Heart right ventricle (tissue), 16 donors: ENCODE data around the gene KREMEN2. TPM values are rescaled to one million over a fixed set of nuclear protein-coding genes. Genes with fewer than 3 reads are reported as not detected.
A peak's percentile ranks its signal among the peaks of the same experiment; 100 is the strongest.

Source experiments
- ATAC-seq, 8 donors: fragments of 200-7000 bp; cut with Tn5 transposase; one replicate each; pipeline ENCODE4 v1.9.1; 2020; ENCODE audit warnings: mild to moderate bottlenecking in 8 of 8, moderate library complexity in 8 of 8, moderate number of reproducible peaks in 1 of 8
- DNase-seq, 2 donors: peaks; one replicate each; pipeline ENCODE4 v3.0.0-alpha.2; 2020
- H3K27ac ChIP-seq, 10 donors: fragments of 200-600 bp; sonication (generic) in 2 of 10; one replicate each; pipeline versions ENCODE4 v1.5.0 to v1.8.0; 2020 to 2022; ENCODE audit warnings: mild to moderate bottlenecking in 3 of 10
- H3K27me3 ChIP-seq, 7 donors: fragments of 200-600 bp; one replicate each; pipeline ENCODE4 v1.8.0; 2021 to 2022; ENCODE audit warnings: mild to moderate bottlenecking in 2 of 7
- H3K36me3 ChIP-seq, 9 donors: fragments of 200-600 bp; sonication (generic) in 1 of 9; one replicate each; pipeline versions ENCODE4 v1.5.0 to v1.8.0; 2020 to 2022; ENCODE audit warnings: mild to moderate bottlenecking in 2 of 9
- H3K4me1 ChIP-seq, 9 donors: fragments of 200-600 bp; sonication (generic) in 1 of 9; one replicate each; pipeline versions ENCODE4 v1.5.0 to v1.8.0; 2020 to 2022; ENCODE audit warnings: mild to moderate bottlenecking in 4 of 9
- H3K4me3 ChIP-seq, 10 donors: fragments of 200-600 bp; sonication (generic) in 2 of 10; one replicate each; pipeline versions ENCODE4 v1.5.0 to v1.8.0; 2020 to 2022; ENCODE audit warnings: mild to moderate bottlenecking in 7 of 10, moderate library complexity in 2 of 10
- H3K9me3 ChIP-seq, 11 donors: fragments of 200-600 bp in 10 of 11; sonication (generic) in 2 of 11; one replicate each; pipeline versions ENCODE4 v1.5.0 to v1.8.0; 2013 to 2022; ENCODE audit warnings: mild to moderate bottlenecking in 2 of 11, control low read depth in 1 of 11, moderate library complexity in 1 of 11
- CTCF ChIP-seq, 9 donors: fragments of 200-600 bp; sonication (generic) in 2 of 9; IDR thresholded peaks; one replicate each; pipeline versions ENCODE4 v1.5.0 to v1.8.0; 2021 to 2022; ENCODE audit warnings: antibody characterized with exemption in 9 of 9, mild to moderate bottlenecking in 5 of 9, moderate library complexity in 1 of 9
- WGBS, 2 donors: extraction: QIAGEN DNeasy Blood & Tissue Kit; methylation state at CpG; one replicate each; pipeline ENCODE4 v1.1.7; 2013; ENCODE audit warnings: inconsistent platforms in 1 of 2; 5-methylcytosine and 5-hydroxymethylcytosine counted together
- intact Hi-C, 10 donors: fragments of 100-400 bp; cut with DNase I; formaldehyde crosslinking; loops; one replicate each; pipeline versions ENCODE4 v1.11.1 to v1.14.2; 2022
- polyA plus RNA-seq, 2 donors: library from polyadenylated mRNA; stranded (reverse); fragments of 200-250 nt; gene quantifications; one replicate each; pipeline ENCODE4 v1.2.3, GENCODE V29; 2013
- total RNA-seq, 10 donors: library from RNA; stranded (reverse); fragmentation: NEBNext Ultra II Directional in 3 of 10; extraction: Animal tissue kit (Norgen Biotek cat#: 25700) in 3 of 10; gene quantifications; one replicate each; pipeline versions ENCODE4 v1.2.1 to v1.2.4, GENCODE V29; 2021 to 2023
- donor health status: Arrhythmogenic right ventricular cardiomyopathy.
- donor health status: ischemic (EF 13 %, LVEDD 7.1; RV severe dilation, severe dysfunction).
- donor health status: healthy with polysubstance abuse.
- donor health status: DM: no; HTN: yes; CAD: no.
- donor health status: DM: no; HTN: no; CAD: no.
- donor health status: ischemic (EF 25% LVEDD 6.9; RV normal size, moderate dysfunction).
- donor health status: ischemic (EF 25% LVEDD 5.7; RV mildly dilated, moderate dysfunction).
- donor health status: healthy.
- donor health status: DM: yes; HTN: yes; CAD: no.
- donor health status: Ischemic cardiomyopathy.
- donor health status: ischemic (EF 35%, LVEDD 5.7; RV mildly dilated, moderate dysfunction).
- donor health status: nonischemic (EF 11% LVEDD 7.7; RV severe dilation, severe dysfunction).
- donor health status: DM: yes; HTN: yes; CAD: no.
- donor health status: PGD.
- donor health status: ischemic (EF 29% LVEDD 5.4; RV normal size, mild dysfunction).
- donor health status: nonischemic (EF 23%, LVEDD 6.1; RV moderate dilation, normal function).

KREMEN2 gene
- total and polyA plus RNA-seq, 12 donors: not detected

DNA sequence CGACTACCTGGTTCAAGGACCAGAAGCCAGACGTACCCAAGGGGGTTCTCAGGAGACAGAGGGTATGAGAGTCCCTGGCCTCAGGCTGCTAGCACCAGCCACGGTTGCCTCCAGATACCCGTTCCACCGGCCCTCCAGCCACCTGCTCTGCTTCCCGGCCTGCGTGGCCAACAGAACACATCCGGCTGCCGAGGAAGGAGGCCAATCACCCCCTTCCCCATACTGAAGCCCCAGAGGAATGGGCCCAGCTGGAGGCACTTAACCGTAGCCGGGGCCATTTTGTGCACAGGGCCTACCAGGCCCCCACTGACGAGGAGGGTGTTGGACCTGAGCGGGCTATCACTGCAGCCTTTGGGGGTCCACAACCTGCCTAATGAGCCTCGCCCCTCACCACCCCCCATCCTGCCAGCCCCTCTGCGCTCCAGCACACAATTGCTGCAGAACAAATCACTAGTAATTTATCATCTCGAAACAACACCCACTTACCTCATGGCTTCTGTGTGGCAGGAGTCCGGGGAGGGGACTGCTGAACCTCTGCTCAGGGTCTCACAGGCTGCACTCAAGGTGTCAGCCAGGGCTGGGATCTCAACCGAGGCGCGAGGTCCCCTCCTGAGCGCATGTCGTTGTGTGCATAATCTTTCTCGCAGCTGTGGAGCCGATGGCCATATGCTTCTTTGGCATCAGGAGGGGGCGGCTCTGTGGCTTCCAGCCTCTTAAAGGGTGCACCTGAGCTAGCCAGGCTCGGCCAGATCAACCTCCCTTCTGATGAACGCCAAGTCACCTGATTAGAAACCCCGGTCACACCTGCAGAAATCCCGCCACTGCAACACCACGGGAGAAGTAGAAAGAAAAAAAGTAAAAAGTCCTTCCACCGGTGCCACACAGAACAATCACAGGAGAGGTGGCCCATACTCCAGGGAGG, 10.1 kb upstream of the KREMEN2 start:
- intact Hi-C loops: no loop called here
- no peak for ATAC-seq
- TF ChIP-seq CTCF (IDR thresholded peaks at IDR 0.05): no peak
- peaks cover 0 to 15% (median 8%) of the 10 kb centered on the region in 9 donors for H3K36me3 ChIP-seq
- H3K9me3 ChIP-seq: no peaks in the 10 kb centered on the region
- peaks cover 0 to 9% (median 0%) of the 10 kb centered on the region in 9 donors for H3K4me1 ChIP-seq
- H3K4me3 ChIP-seq: no peak overlapping the region
- no peak for DNase-seq
- H3K27ac ChIP-seq: no peak overlapping the region
- WGBS, 2 donors: 52 to 54% methylated on average over 31 of the region's 31 CpGs
- H3K27me3 ChIP-seq: peaks cover 12 to 50% (median 42%) of the 10 kb centered on the region in 7 donors

- Histone ChIP-seq H3K27ac (no peak overlapping the region), H3K9me3 (no peaks in the 10 kb centered on the region), H3K4me3 (no peak overlapping the region), H3K36me3 (peaks cover 0 to 7% (median under 1%) of the 10 kb centered on the region in 9 donors), H3K4me1 (peaks cover 0 to 9% (median 0%) of the 10 kb centered on the region in 9 donors), H3K27me3 (peaks cover 12 to 57% (median 44%) of the 10 kb centered on the region in 7 donors)
- ATAC-seq (peak in 2 of 8 donors; percentile 12 to 13), DNase-seq (no peak)
- 50 to 66% methylated on average over 20 to 26 of the region's 26 CpGs for WGBS, 2 donors
- no peak for TF ChIP-seq CTCF (IDR thresholded peaks at IDR 0.05)
- intact Hi-C loops: no loop called here
Observed at GRCh38 chr16:2954656-2955381, 9.3 kb upstream of the KREMEN2 start.

DNA sequence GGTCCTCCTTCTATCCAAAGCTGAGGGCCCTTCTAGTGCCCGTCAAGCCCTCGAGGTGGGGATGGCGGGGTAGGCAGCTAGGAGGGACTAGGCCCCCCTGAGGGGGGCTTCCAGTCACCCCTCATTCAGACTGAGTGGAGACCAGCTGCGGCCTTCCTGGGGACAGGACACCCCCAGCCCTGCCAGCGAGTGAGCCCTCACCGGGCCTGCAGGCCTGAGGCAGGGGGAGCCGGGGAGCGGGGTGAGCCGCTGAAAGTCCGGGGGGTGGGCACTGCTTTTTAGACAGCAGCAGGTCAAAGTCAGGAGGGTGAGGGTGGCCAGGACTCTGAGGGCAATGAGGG, 8.7 kb upstream of the KREMEN2 start:
- ATAC-seq (no peak), DNase-seq (no peak)
- H3K27ac ChIP-seq: no peak overlapping the region
- intact Hi-C loops: no loop called here
- H3K27me3 ChIP-seq: peaks cover 12 to 63% (median 48%) of the 10 kb centered on the region in 7 donors
- H3K9me3 ChIP-seq: no peaks in the 10 kb centered on the region
- 59 to 66% methylated on average over 10 of the region's 10 CpGs for WGBS, 2 donors
- no peak overlapping the region for H3K4me3 ChIP-seq
- peaks cover 0 to under 1% (median 0%) of the 10 kb centered on the region in 9 donors for H3K36me3 ChIP-seq
- H3K4me1 ChIP-seq: peaks cover 0 to 9% (median 0%) of the 10 kb centered on the region in 9 donors
- TF ChIP-seq CTCF (IDR thresholded peaks at IDR 0.05): no peak

GRCh38 chr16:2955779-2956578, 8.1 kb upstream of the KREMEN2 start:
- Histone ChIP-seq H3K27ac (no peak overlapping the region), H3K27me3 (peaks cover 16 to 69% (median 54%) of the 10 kb centered on the region in 7 donors), H3K36me3 (no peaks in the 10 kb centered on the region), H3K4me1 (peaks cover 0 to 9% (median 0%) of the 10 kb centered on the region in 9 donors), H3K4me3 (no peak overlapping the region), H3K9me3 (no peaks in the 10 kb centered on the region)
- peak in 2 of 8 donors; percentile 15 to 19 for ATAC-seq
- intact Hi-C loops: no loop called here
- WGBS, 2 donors: 44 to 52% methylated on average over 15 to 21 of the region's 21 CpGs
- DNase-seq: no peak
- no peak for TF ChIP-seq CTCF (IDR thresholded peaks at IDR 0.05)
